ENCODE measurements around the gene AHCYL2.

DNA sequence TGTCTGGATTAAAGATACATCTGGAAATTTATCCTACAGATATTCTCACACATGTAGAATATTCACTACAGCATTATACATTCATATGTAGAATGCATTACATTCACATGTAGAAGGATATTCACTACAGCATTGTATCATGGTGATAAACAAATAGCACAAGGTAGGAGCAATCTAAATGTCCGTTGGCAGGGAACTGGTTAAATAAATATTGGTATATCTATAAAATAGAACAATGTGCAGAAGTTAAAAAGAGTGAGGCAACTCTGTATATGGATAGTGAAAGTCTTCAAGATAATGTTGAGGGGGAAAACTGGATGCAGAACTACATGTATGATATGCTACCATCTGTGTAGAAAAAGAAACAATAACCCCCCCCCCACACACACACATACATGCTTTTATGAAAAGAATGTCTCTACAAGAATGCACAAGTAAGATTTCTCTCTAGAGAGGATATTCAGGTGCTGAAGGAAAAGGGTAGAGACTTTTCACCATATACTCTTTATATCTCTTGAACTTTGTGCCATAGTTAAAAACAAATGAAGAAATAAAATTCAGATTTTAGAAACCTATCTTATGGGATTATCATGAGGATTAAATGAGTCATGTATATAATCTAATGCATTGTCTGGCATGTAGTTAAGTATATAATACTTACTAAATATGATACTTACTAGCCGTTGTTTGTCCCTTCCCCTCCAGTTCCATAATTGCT is 123.4 kb downstream of the AHCYL2 start:
- TF ChIP-seq, protein P1, sequence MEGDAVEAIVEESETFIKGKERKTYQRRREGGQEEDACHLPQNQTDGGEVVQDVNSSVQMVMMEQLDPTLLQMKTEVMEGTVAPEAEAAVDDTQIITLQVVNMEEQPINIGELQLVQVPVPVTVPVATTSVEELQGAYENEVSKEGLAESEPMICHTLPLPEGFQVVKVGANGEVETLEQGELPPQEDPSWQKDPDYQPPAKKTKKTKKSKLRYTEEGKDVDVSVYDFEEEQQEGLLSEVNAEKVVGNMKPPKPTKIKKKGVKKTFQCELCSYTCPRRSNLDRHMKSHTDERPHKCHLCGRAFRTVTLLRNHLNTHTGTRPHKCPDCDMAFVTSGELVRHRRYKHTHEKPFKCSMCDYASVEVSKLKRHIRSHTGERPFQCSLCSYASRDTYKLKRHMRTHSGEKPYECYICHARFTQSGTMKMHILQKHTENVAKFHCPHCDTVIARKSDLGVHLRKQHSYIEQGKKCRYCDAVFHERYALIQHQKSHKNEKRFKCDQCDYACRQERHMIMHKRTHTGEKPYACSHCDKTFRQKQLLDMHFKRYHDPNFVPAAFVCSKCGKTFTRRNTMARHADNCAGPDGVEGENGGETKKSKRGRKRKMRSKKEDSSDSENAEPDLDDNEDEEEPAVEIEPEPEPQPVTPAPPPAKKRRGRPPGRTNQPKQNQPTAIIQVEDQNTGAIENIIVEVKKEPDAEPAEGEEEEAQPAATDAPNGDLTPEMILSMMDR (conservative IDR thresholded peaks at IDR 0.05; ENCODE audit: low read length) = no peak
- no peak for TF ChIP-seq EZH2phosphoT487 (IDR thresholded peaks at IDR 0.05; ENCODE audit: borderline replicate concordance, low read depth, low read length)

All from OCI-LY7 (cell line).